BLaER1 (cell line): ENCODE results near the gene CRISPLD2.

Experiments
- H3K27ac ChIP-seq: shearing (Covaris generic); formaldehyde crosslinking; 2 replicates; pipeline ENCODE4 v1.8.1; 2022
- H3K27me3 ChIP-seq: shearing (Covaris generic); formaldehyde crosslinking; 2 replicates; pipeline ENCODE4 v1.8.1; 2022
- H3K36me3 ChIP-seq: shearing (Covaris generic); formaldehyde crosslinking; 2 replicates; pipeline ENCODE4 v1.8.1; 2022
- H3K4me1 ChIP-seq: shearing (Covaris generic); formaldehyde crosslinking; 2 replicates; pipeline ENCODE4 v1.8.1; 2022
- H3K4me2 ChIP-seq: shearing (Covaris generic); formaldehyde crosslinking; 2 replicates; pipeline ENCODE4 v1.8.1; 2022
- H3K4me3 ChIP-seq: shearing (Covaris generic); formaldehyde crosslinking; 2 replicates; pipeline ENCODE4 v1.8.1; 2022
- H3K9ac ChIP-seq: shearing (Covaris generic); formaldehyde crosslinking; 2 replicates; pipeline ENCODE4 v1.8.1; 2022
- H3K9me3 ChIP-seq: shearing (Covaris generic); formaldehyde crosslinking; 2 replicates; pipeline ENCODE4 v1.8.1; 2022
- H4K20me1 ChIP-seq: shearing (Covaris generic); formaldehyde crosslinking; 2 replicates; pipeline ENCODE4 v1.8.1; 2022
- Cebpa-rat ChIP-seq: shearing (Covaris generic); IDR thresholded peaks from 2 replicates; pipeline ENCODE4 v1.8.1; 2022

CRISPLD2 gene

GRCh38 chr16:84950906-84951305 is 131.1 kb downstream of the CRISPLD2 start:
- Histone ChIP-seq H4K20me1 (peaks cover 14% of the 10 kb centered on the region), H3K4me1 (peaks cover 37% of the 10 kb centered on the region), H3K27me3 (0 out of 2 replicates have a peak, but pooled peaks cover 3% of the 10 kb centered on the region), H3K4me3 (no peak overlapping the region), H3K9me3 (no peaks in the 10 kb centered on the region), H3K9ac (no peak overlapping the region), H3K27ac (no peak overlapping the region), H3K4me2 (no peak overlapping the region), H3K36me3 (no peaks in the 10 kb centered on the region)
- TF ChIP-seq Cebpa-rat: no peak

- no peak overlapping the region for H3K9ac ChIP-seq
- no peaks in the 10 kb centered on the region for H3K9me3 ChIP-seq
- peaks cover 13% of the 10 kb centered on the region for H4K20me1 ChIP-seq
- H3K4me1 ChIP-seq: peaks cover 24% of the 10 kb centered on the region
- H3K27ac ChIP-seq: no peak overlapping the region
- 0 out of 2 replicates have a peak, but pooled peaks cover 3% of the 10 kb centered on the region for H3K27me3 ChIP-seq
- H3K4me3 ChIP-seq: no peak overlapping the region
- TF ChIP-seq Cebpa-rat: no peak
- H3K36me3 ChIP-seq: no peaks in the 10 kb centered on the region
- no peak overlapping the region for H3K4me2 ChIP-seq
These were observed 132.8 kb downstream of the CRISPLD2 start for GRCh38 chr16:84952335-84953189.

- Histone ChIP-seq H3K27me3 (0 out of 2 replicates have a peak, but pooled peaks cover 3% of the 10 kb centered on the region), H3K4me2 (no peak overlapping the region), H3K9ac (no peak overlapping the region), H3K4me1 (peaks cover 17% of the 10 kb centered on the region), H3K36me3 (no peaks in the 10 kb centered on the region), H4K20me1 (peaks cover 6% of the 10 kb centered on the region), H3K27ac (no peak overlapping the region), H3K4me3 (no peak overlapping the region), H3K9me3 (no peaks in the 10 kb centered on the region)
- TF ChIP-seq Cebpa-rat: no peak
These were observed 133.5 kb downstream of the CRISPLD2 start for GRCh38 chr16:84953190-84953746.

GRCh38 chr16:84955427-84955826 is 135.6 kb downstream of the CRISPLD2 start:
- Histone ChIP-seq H3K27me3 (peaks cover 11% of the 10 kb centered on the region; the same call in 1 of the 2 replicates), H3K4me2 (no peak overlapping the region), H3K9ac (no peak overlapping the region), H3K36me3 (no peaks in the 10 kb centered on the region), H3K4me1 (peaks cover 20% of the 10 kb centered on the region), H3K9me3 (no peaks in the 10 kb centered on the region), H4K20me1 (peaks cover 20% of the 10 kb centered on the region), H3K27ac (no peak overlapping the region), H3K4me3 (no peak overlapping the region)
- no peak for TF ChIP-seq Cebpa-rat

- Histone ChIP-seq H3K9ac (no peak overlapping the region), H3K27me3 (peaks cover 11% of the 10 kb centered on the region; the same call in 1 of the 2 replicates), H3K4me3 (no peak overlapping the region), H3K4me2 (no peak overlapping the region), H4K20me1 (peaks cover 20% of the 10 kb centered on the region), H3K4me1 (peaks cover 30% of the 10 kb centered on the region), H3K36me3 (no peaks in the 10 kb centered on the region), H3K27ac (no peak overlapping the region), H3K9me3 (no peaks in the 10 kb centered on the region)
- no peak for TF ChIP-seq Cebpa-rat
These were observed 137.4 kb downstream of the CRISPLD2 start for GRCh38 chr16:84957192-84957591.

GRCh38 chr16:84957792-84958191 is 138.0 kb downstream of the CRISPLD2 start:
- no peaks in the 10 kb centered on the region for H3K36me3 ChIP-seq
- H3K4me3 ChIP-seq: no peak overlapping the region
- no peak overlapping the region for H3K9ac ChIP-seq
- H3K27me3 ChIP-seq: peaks cover 11% of the 10 kb centered on the region; the same call in 1 of the 2 replicates
- no peak overlapping the region for H3K4me2 ChIP-seq
- H3K4me1 ChIP-seq: peaks cover 30% of the 10 kb centered on the region
- no peaks in the 10 kb centered on the region for H3K9me3 ChIP-seq
- H3K27ac ChIP-seq: no peak overlapping the region
- TF ChIP-seq Cebpa-rat: no peak
- peaks cover 20% of the 10 kb centered on the region for H4K20me1 ChIP-seq
